Glomerular endothelial cell (primary cell): ENCODE data around the gene MPC1. TPM values are rescaled to one million over a fixed set of nuclear protein-coding genes. Genes with fewer than 3 reads are reported as not detected.

Experiments
- DNase-seq: peaks from one replicate; pipeline ENCODE4 v3.0.0-alpha.2; 2011; ENCODE audit warnings: low read depth, low spot score; ENCODE audit errors: extremely low read depth
- total RNA-seq: library from RNA; depleted of rRNA; stranded (reverse); fragments of >200 nt; gene quantifications from 2 replicates; pipeline ENCODE4 v1.2.3, GENCODE V29; 2015

MPC1 gene
- total RNA-seq, 1 donor from 2014 or later = 19.2 TPM

GRCh38 chr6:166318649-166319600 is 63.8 kb downstream of the MPC1 start:
- DNase-seq = no peak

- no peak for DNase-seq
Observed at GRCh38 chr6:166318227-166318626, 64.5 kb downstream of the MPC1 start.

GRCh38 chr6:166317261-166318212 is 65.2 kb downstream of the MPC1 start:
- DNase-seq = no peak

- DNase-seq = no peak
Observed at GRCh38 chr6:166315436-166315835, 67.3 kb downstream of the MPC1 start.

Other genes starting within 250 kb of the MPC1 start
- gene TBXT, start 215.1 kb downstream of the MPC1 start, total RNA-seq = not detected in 2 replicates
- not detected in 2 replicates for gene PRR18, start 74.5 kb downstream of the MPC1 start, total RNA-seq
- 28.0 and 34.4 TPM in 2 replicates for gene SFT2D1, start 40.4 kb downstream of the MPC1 start, total RNA-seq
- gene RAMACL, start 203.7 kb upstream of the MPC1 start, total RNA-seq = 1.6 and 7.8 TPM in 2 replicates
- gene RPS6KA2, start 244.3 kb upstream of the MPC1 start, total RNA-seq = 102 and 249 TPM in 2 replicates